ELF-1 (cell line): ENCODE measurements around the gene HPGDS.
"Not testable (repeated sequence)": the region's sequence is repeated elsewhere in the genome, so short reads cannot be mapped to it uniquely, and the experiment has no call there.

Experiments used
- DNase-seq: peaks from one replicate; pipeline ENCODE4 v3.0.0-alpha.2; 2016; ENCODE audit warnings: low read depth, low spot score

The HPGDS gene

GRCh38 chr4:94342694-94343093 lies at the start of gene HPGDS:
Gene HPGDS (minus strand): TSS chr4:94342836. CDS start chr4:94334629, 8,207 bp downstream.
- DNase-seq: no peak

DNA sequence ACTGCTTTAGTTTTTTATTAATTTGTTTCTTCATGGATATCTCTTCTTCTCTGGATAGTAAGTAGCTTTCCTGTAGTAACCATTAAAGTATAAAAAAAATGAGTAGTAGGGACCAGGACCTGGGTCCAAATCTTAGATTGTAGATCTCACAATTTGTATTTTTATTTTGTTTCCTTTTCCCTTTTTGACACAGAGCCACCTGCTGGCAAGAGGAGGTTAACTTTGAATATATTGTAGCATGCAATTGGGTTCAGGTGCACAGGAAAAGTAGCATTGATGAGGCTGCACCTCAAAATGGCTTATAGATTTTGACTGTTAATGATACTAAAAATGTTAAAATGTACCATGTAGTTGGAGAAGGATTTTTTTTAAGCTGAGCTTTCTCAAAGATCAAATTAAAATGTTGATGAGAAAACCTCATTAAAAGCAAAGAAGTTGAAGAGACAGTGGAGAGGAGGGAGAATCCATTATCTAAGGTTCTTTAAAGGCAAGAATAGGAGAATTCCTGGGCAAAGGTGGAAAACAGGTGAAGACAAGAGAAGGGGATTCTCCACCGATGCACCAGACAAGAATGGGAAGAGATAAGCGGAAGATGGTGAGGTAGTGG lies 48.3 kb upstream of the HPGDS start:
- DNase-seq: no peak

DNA sequence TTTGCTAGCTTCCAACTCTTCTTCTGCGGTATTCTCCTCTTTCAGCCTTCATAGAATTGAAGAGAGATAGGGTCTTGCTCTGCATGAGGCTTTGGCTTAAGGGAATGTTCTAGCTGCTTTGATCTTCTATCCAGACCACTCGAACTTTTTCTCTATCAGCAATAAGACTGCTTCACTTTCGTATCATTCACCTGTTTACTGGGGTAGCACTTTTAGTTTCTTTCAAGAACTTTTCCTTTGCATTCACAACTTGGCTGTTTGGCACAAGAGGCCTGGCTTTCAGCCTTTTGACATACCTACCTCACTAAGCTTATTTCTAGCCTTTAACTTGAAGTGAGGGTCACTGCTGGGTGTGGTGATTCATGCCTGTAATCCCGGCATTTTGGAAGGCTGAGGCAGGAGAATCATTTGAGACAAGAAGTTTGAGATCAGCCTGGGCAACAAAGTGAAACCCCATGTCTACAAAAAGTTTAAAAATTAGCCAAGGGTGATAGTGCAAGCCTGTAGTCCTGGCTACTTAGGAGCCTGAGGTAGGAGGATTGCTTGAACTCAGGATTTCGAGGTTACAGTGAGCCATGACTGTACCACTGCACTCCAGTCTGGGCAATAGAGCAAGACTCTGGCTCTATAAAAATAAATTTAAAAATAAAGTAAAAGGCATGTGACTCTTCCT lies 47.1 kb upstream of the HPGDS start:
- DNase-seq: no peak

DNA sequence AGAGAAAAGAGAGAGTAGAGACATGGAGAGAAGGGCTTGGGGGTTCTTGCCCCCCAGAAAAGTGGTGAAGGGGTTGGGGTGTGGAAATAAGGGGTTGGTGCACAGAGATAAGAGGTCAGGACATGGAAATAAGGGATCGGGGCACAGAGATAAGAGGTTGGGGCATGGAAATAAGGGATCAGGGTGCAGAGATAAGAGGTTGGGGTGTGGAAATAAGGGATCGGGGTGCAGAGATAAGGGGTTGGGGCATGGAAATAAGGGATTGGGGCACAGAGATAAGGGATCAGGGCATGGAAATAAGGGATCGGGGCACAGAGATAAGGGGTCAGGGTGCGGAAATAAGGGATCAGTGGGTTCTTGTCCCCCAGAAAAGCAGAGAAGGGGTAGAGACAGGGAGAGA lies 45.3 kb upstream of the HPGDS start:
- not testable (repeated sequence) for DNase-seq

DNA sequence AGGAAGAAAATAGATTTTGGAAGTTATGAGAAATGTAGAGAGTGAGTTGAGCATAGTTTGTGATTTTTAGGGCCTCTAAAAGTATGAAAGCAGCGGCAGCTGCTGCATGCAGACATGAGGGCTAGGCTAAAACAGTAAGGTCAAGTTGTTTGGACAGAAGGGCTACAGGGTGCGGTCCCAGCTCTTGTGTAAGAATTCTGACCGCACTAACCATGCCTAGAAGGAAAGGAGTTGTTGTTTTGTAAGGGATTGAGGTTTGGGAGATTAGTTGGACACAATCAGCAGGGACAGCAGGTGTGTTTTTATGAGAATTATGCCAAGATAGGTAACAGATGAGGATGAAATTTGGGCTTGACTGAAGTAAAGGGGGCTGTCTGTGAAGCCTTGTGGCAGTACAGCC lies 42.8 kb upstream of the HPGDS start:
- DNase-seq: not testable (repeated sequence)

- peak; percentile 58 for DNase-seq
Observed at GRCh38 chr4:94382891-94383290, 40.3 kb upstream of the HPGDS start.

DNA sequence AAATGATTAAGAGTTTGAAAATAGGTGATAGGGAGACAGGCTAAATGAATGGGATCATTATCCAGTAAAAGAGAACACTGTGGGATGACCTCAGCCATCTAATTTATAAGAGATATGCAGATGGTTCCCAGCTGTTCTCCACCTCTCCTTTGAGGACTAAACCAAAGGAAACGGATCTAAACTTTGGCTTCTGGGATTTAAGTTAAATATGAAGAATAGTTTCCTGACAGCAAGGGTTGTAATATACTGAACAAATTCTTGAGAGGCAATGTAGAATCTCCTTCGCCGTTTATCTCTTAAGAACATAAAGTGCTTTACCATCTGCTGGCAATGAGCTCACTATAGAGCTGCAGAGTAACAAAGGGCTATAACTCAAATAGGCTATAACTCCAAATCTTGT lies 35.4 kb upstream of the HPGDS start:
- no peak for DNase-seq

DNA sequence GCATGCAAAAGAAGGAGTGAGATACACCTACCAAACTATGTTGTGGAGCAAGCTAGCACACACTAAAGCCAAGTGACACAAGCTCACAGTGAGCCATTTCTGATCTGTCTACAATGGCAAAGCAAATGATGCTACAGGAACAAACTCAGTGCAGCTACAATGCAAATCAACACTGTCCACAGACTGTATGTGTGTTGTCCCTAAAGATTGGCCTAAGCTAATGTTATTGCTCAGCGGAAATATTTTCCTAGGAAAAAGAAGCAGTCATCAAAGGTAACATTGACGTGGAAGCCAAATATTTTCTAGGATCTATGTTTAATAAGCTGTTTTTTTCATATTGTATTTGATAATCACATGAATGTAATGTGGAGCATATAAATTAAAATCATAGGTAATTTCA lies 34.7 kb upstream of the HPGDS start:
- DNase-seq: no peak

- peak; percentile 7 for DNase-seq
Observed at GRCh38 chr4:94375364-94375763, 32.7 kb upstream of the HPGDS start.

GRCh38 chr4:94373752-94374151 lies 31.1 kb upstream of the HPGDS start:
- no peak for DNase-seq

- DNase-seq: no peak
Observed at GRCh38 chr4:94372991-94373390, 30.4 kb upstream of the HPGDS start.

DNA sequence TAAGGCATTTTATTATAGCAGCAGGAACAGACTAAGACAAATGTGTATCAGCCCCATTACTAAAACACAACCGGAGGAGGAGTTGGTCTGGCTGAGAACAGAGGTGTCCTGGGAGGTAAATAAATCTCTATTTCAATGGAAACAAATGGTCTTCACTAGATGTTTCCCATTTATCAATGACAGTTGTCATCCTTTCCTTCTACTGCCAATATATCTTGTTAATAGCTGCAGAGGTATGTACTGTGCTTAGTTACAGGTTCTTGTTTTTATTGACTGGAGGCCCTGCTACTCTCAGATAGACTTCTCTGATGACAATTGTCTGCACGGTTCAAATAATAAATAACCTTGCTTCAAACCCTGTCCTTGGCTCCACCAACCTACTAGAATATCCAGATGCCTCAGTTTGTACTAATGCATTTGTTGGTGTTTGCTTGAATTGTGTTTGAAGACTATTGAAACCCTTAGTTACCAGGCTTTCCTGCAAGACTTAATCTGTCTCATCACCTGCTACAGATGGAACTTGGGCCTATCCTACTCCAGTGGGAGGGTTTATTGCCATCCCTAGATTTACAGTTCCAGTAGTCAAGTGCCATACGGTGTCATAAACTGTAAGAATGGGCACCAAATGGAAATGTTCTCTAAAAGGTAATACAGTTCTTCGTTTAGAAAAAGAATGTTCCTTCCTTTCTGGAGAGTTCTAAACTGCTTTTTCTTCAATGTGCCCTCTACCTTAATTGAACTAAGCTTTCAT lies 29.8 kb upstream of the HPGDS start:
- no peak for DNase-seq

DNA sequence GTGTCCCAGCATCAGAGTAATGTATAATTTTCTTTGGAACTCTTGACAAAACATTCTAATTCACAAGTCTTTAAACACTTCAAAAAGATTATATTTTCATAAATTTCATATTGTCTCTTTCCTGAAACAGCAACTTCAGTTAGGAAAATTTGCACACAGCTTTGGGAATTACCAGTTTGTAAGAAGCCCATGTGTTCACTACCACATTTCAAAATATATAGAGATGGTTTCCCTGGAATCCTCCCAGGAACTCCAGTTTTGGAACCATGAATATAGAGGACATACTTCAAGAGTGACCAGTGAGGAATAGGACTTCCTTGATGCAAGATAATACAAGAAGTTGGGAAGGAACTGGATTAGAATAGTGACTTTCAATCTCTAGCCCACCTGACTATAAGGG lies 28.7 kb upstream of the HPGDS start:
- no peak for DNase-seq

DNA sequence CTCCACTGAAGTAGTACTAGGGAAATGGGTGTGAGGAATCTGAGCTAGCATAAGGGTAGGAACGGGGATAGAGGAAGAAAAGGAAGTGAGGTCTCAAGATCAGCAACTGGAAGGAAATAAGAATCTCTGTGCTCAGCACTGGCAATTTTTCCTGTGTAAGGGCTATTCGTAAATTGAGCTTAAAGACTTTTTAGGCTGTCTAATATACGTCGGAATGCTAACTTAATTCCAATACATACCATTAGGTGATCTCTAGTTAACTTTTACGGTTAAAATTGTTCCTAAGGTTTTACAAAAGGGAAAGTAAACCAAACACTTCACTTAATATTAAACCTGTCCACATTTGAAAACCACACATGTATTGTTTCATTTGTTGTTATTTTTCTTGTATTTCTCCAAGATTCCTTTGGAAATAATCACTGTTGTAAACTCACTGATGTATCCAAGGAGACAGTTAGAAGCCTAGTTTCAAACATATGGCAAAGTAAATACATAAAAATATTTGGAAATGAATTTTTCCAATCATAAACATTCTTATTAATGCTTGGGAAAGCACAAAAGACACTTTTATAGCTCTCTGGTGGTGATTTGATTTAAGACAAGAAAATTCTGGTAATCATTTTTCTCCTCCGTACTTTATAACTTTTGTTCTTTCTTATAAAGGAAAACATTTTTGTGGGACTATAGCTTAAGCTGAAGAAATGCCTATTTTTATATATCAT lies 28.1 kb upstream of the HPGDS start:
- no peak for DNase-seq

GRCh38 chr4:94369046-94369445 lies 26.4 kb upstream of the HPGDS start:
- DNase-seq: no peak

DNA sequence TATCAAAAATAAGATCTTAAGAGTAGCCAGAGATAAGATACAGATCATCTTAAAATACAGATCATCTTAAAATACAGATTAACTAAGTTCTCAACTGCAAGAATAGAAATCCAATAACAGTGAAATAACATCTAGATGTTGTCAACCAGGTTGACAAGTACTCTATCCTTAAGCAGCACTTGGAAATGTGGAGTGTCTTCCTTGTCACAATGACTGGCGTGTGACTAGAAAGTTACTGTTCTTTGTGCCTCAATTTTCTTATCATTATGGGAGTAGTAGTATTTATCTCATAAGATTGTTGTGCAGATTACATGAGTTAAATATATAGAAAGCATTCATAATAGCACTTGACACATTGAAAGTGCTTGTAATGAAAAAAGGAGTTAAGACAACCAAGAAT lies 25.8 kb upstream of the HPGDS start:
- DNase-seq: no peak

DNA sequence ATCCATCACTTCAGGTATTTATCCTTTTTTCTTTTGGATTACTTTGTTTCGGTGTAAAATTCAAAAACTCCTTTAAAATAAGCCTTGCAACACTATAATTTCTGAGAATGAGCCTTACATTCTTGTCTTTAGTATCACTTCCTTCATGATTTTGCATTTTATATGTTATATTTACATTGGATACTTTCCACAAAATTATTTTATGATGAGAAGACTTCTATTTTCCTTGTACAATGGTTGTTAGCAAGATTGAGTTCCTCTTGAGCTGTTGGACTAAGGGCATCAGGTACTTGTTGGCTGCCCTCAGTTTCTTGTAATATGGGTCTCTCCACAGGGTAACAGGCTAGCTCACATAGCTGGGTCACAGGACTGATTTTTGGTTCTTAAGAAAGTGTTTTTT lies 22.7 kb upstream of the HPGDS start:
- DNase-seq: no peak

DNA sequence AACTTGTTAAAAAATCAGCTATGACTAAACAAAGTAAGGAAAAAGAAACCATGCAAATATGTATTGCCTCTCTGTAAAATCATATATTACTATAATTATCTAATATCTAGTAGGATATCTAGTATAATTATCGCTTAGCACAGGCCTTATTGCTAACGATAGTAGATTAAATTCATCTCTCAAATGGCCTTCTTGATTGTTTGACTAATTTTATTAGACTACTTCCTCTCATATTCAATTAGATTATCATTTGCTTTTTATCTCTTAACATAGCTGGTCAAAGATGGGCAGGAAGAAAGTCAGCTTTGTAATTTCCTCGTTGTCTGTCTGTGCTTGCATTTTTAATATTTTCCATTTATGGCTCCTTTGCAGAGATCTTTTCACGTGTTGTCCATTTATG lies 21.9 kb upstream of the HPGDS start:
- DNase-seq: no peak

DNA sequence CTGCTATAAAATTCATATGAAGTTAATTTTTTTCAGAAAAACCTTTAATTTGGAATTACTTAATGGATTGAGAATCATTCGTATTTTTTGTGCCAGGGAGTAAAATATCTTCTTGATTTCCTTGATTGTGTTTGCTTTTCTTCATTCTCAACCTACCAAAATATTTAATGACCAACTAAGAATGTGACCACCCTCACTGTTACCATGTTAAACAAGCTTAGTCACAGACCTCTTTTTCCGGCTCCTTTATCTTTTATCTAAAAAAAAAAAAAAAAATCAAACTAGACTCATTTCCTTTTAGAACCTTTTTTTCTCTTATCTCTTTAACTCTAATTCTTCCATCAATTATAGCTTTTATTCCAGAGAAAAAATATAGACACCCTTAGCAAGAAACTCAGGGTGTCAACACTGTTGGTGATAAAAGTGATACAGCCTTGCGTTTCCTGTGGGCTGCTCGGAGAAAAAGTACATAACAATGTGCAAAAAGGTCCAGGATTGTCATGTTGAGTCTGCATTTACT lies 20.6 kb upstream of the HPGDS start:
- no peak for DNase-seq

GRCh38 chr4:94359838-94360237 lies 17.2 kb upstream of the HPGDS start:
- no peak for DNase-seq

- DNase-seq: no peak
Observed at GRCh38 chr4:94359221-94359620, 16.6 kb upstream of the HPGDS start.

DNA sequence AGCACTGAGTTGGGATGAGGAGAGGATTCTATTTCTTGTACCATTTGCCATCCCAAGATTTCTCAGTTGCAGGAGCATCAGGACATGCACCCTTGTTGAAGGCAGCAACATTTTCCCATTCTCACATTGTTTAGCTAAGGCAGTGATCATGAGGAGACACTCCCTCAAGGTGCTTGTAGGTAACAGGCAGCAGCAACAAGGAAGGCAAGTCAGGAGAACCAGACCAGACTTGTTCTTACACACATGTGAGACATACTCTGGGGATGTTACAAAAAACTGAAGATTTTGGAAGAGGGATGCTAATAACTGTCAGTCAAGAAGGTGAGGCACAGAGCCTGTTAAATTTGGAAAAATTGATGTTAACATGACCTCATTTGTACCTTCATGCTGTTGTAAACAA lies 15.5 kb upstream of the HPGDS start:
- DNase-seq: no peak
